ENCODE data around the gene EDC3. TPM values are rescaled to one million over a fixed set of nuclear protein-coding genes. Genes with fewer than 3 reads are reported as not detected.

Gene EDC3
- total and polyA plus RNA-seq, 11 donors, result 7.3 to 23.0 (median 16.5) TPM

- ATAC-seq (peak; percentile 60 to 77 (median 74)), DNase-seq (peak in 1 of 5 donors; percentile 67)
- intact Hi-C loops (cut with DNase I), result loop anchor here (1.0 to 10.0 kb wide), 6 partner anchors 133 to 320 kb away; partner anchors contain the start of gene RPP25 (in 3 of the 10)
- TF ChIP-seq POLR2A (IDR thresholded peaks at IDR 0.05), result no peak
- TF ChIP-seq, protein P1, sequence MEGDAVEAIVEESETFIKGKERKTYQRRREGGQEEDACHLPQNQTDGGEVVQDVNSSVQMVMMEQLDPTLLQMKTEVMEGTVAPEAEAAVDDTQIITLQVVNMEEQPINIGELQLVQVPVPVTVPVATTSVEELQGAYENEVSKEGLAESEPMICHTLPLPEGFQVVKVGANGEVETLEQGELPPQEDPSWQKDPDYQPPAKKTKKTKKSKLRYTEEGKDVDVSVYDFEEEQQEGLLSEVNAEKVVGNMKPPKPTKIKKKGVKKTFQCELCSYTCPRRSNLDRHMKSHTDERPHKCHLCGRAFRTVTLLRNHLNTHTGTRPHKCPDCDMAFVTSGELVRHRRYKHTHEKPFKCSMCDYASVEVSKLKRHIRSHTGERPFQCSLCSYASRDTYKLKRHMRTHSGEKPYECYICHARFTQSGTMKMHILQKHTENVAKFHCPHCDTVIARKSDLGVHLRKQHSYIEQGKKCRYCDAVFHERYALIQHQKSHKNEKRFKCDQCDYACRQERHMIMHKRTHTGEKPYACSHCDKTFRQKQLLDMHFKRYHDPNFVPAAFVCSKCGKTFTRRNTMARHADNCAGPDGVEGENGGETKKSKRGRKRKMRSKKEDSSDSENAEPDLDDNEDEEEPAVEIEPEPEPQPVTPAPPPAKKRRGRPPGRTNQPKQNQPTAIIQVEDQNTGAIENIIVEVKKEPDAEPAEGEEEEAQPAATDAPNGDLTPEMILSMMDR (IDR thresholded peaks at IDR 0.05), result peak; percentile 65 to 90 (median 86)
- Histone ChIP-seq H3K4me1 (peaks cover 0 to 3% (median 0%) of the 10 kb centered on the region in 12 donors), H3K9me3 (no peaks in the 10 kb centered on the region), H3K36me3 (peaks cover 0 to 99% (median 97%) of the 10 kb centered on the region in 9 donors), H3K4me3 (no peak overlapping the region), H3K27me3 (no peaks in the 10 kb centered on the region), H3K27ac (no peak overlapping the region)
- 17 to 25% (median 24%) methylated on average over 5 of the region's 5 CpGs for whole genome bisulfite sequencing, 4 donors
Observed at GRCh38 chr15:74635228-74635627, 60.6 kb downstream of the EDC3 start.

GRCh38 chr15:74633781-74634180, 62.0 kb downstream of the EDC3 start:
- TF ChIP-seq POLR2A (IDR thresholded peaks at IDR 0.05), result no peak
- TF ChIP-seq, protein P1 (IDR thresholded peaks at IDR 0.05), result no peak
- H3K4me3 ChIP-seq, result no peak overlapping the region
- WGBS, 4 donors, result 56 to 82% (median 71%) methylated on average over 2 of the region's 2 CpGs
- H3K9me3 ChIP-seq, result no peaks in the 10 kb centered on the region
- DNase-seq (no peak), ATAC-seq (no peak)
- no peak overlapping the region for H3K27ac ChIP-seq
- H3K27me3 ChIP-seq, result no peaks in the 10 kb centered on the region
- peaks cover 0 to 3% (median 0%) of the 10 kb centered on the region in 12 donors for H3K4me1 ChIP-seq
- intact Hi-C loops (cut with DNase I), result loop anchor here (1.0 to 10.0 kb wide), 8 partner anchors 135 to 321 kb away; partner anchors contain the start of gene RPP25 (in 3 of the 10)
- peaks cover 0 to 99% (median 97%) of the 10 kb centered on the region in 9 donors for H3K36me3 ChIP-seq

- WGBS, 4 donors, result 78 to 88% (median 86%) methylated on average over 5 to 9 of the region's 9 CpGs
- Histone ChIP-seq H3K9me3 (no peaks in the 10 kb centered on the region), H3K36me3 (peaks cover 0 to 99% (median 99%) of the 10 kb centered on the region in 9 donors), H3K27me3 (no peaks in the 10 kb centered on the region), H3K4me1 (peaks cover 0 to 4% (median 0%) of the 10 kb centered on the region in 12 donors), H3K27ac (no peak overlapping the region), H3K4me3 (no peak overlapping the region)
- DNase-seq, result no peak
- TF ChIP-seq, protein P1 (IDR thresholded peaks at IDR 0.05), result no peak
- TF ChIP-seq POLR2A (IDR thresholded peaks at IDR 0.05), result no peak
- no peak for ATAC-seq
- intact Hi-C loops (cut with DNase I), result loop anchor here (2.0 to 10.0 kb wide), 6 partner anchors 258 to 322 kb away; partner anchors contain the start of gene RPP25 (in 3 of the 10)
Observed at GRCh38 chr15:74632601-74633000, 63.2 kb downstream of the EDC3 start.

- intact Hi-C loops (cut with DNase I), result loop anchor here (2.0 to 10.0 kb wide), 6 partner anchors 257 to 323 kb away; partner anchors contain the start of gene RPP25 (in 3 of the 10)
- H3K36me3 ChIP-seq, result peaks cover 0 to 99% (median 99%) of the 10 kb centered on the region in 9 donors
- H3K9me3 ChIP-seq, result no peaks in the 10 kb centered on the region
- DNase-seq (peak in 4 of 5 donors; percentile 42 to 79 (median 64)), ATAC-seq (peak in 3 of 4 donors; percentile 57 to 66 (median 61))
- H3K27me3 ChIP-seq, result no peaks in the 10 kb centered on the region
- no peak for TF ChIP-seq POLR2A (IDR thresholded peaks at IDR 0.05)
- TF ChIP-seq, protein P1 (IDR thresholded peaks at IDR 0.05), result peak; percentile 65 to 87 (median 78)
- H3K4me1 ChIP-seq, result peaks cover 0 to 8% (median 0%) of the 10 kb centered on the region in 12 donors
- no peak overlapping the region for H3K4me3 ChIP-seq
- 69 to 73% (median 70%) methylated on average over 8 of the region's 8 CpGs for WGBS, 4 donors
- no peak overlapping the region for H3K27ac ChIP-seq
Observed at GRCh38 chr15:74631935-74632560, 63.8 kb downstream of the EDC3 start.

Data from heart left ventricle (tissue), 16 donors.